Stomach (tissue), 4 donors: ENCODE measurements around the gene RNF213.

ENCODE experiments used
- POLR2A ChIP-seq, 4 donors: fragments of 450-650 bp; IDR thresholded peaks; one replicate each; pipeline ENCODE4 v1.6.1; 2016; ENCODE audit warnings: antibody characterized with exemption in 4 of 4, control low read depth in 2 of 4, mild to moderate bottlenecking in 1 of 4, moderate library complexity in 1 of 4
- POLR2AphosphoS5 ChIP-seq, 3 donors: sonication (generic); formaldehyde crosslinking; IDR thresholded peaks; one replicate each; pipeline ENCODE4 v1.6.1; 2016; ENCODE audit warnings: antibody characterized with exemption in 3 of 3
- TF ChIP-seq, protein P1 (sequence below), 7 experiments: fragments of 450-650 bp in 4 of 7; fragments of 200-600 bp in 3 of 7; sonication (generic) in 3 of 7; IDR thresholded peaks; one replicate each; pipeline ENCODE4 v1.5.1; 2016 to 2019; ENCODE audit warnings: antibody characterized with exemption in 7 of 7, control low read depth in 2 of 7, mild to moderate bottlenecking in 1 of 7

DNA sequence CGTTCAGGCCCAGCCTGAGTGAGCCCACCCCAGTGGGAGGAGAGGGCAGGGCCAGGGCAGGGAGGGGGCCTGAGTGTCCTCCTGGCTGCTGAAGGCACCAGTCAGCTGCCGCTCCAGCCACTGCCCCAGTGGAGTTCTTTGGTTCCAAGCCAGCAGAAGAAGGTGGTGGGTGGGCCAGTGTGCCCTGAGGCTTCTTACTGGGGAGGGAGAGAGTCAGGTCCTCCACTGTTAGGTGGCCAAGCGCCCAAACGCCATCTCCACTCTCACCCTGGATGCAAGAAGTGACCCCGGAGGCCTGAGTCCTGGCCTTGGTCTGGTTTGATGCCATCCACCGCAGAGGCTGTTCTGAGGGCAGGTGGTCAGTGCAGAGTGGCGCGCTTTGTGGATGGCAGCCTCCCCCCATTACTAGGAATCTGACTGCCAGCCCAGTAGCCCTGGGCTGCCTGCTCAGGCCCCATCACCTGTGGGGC is 2.2 kb downstream of the RNF213 start:
- no peak for TF ChIP-seq POLR2A (IDR thresholded peaks at IDR 0.05)
- TF ChIP-seq, protein P1, sequence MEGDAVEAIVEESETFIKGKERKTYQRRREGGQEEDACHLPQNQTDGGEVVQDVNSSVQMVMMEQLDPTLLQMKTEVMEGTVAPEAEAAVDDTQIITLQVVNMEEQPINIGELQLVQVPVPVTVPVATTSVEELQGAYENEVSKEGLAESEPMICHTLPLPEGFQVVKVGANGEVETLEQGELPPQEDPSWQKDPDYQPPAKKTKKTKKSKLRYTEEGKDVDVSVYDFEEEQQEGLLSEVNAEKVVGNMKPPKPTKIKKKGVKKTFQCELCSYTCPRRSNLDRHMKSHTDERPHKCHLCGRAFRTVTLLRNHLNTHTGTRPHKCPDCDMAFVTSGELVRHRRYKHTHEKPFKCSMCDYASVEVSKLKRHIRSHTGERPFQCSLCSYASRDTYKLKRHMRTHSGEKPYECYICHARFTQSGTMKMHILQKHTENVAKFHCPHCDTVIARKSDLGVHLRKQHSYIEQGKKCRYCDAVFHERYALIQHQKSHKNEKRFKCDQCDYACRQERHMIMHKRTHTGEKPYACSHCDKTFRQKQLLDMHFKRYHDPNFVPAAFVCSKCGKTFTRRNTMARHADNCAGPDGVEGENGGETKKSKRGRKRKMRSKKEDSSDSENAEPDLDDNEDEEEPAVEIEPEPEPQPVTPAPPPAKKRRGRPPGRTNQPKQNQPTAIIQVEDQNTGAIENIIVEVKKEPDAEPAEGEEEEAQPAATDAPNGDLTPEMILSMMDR (IDR thresholded peaks at IDR 0.05) = no peak
- no peak for TF ChIP-seq POLR2AphosphoS5 (IDR thresholded peaks at IDR 0.05)
